DMS114 treated with DMSO at 0.1 percent for 48 hours (cell line): ENCODE results near the gene AGMAT.

Experiments used
- DNase-seq: peaks from one replicate; lab custom pipeline; 2025; ENCODE audit not compliant: unreplicated experiment; lab: John Stamatoyannopoulos, UW

AGMAT gene

GRCh38 chr1:15568387-15569073, 16.3 kb downstream of the AGMAT start:
- no peak for DNase-seq

- no peak for DNase-seq
Measured at GRCh38 chr1:15559189-15559810, 25.6 kb downstream of the AGMAT start.

GRCh38 chr1:15558516-15558915, 26.3 kb downstream of the AGMAT start:
- DNase-seq = no peak

GRCh38 chr1:15557594-15557993, 27.3 kb downstream of the AGMAT start:
- no peak for DNase-seq

GRCh38 chr1:15557008-15557407, 27.8 kb downstream of the AGMAT start:
- DNase-seq = no peak

- no peak for DNase-seq
Measured at GRCh38 chr1:15550573-15550972, 34.3 kb downstream of the AGMAT start.

- DNase-seq = no peak
Measured at GRCh38 chr1:15546641-15547040, 38.2 kb downstream of the AGMAT start.

GRCh38 chr1:15543589-15544568, 41.0 kb downstream of the AGMAT start:
- no peak for DNase-seq

- no peak for DNase-seq
Measured at GRCh38 chr1:15543251-15543588, 41.6 kb downstream of the AGMAT start.

GRCh38 chr1:15542388-15543250, 42.2 kb downstream of the AGMAT start:
- DNase-seq = no peak

GRCh38 chr1:15541231-15541792, 43.5 kb downstream of the AGMAT start:
- no peak for DNase-seq

- no peak for DNase-seq
Measured at GRCh38 chr1:15540186-15540585, 44.7 kb downstream of the AGMAT start.

- DNase-seq = no peak
Measured at GRCh38 chr1:15538771-15539170, 46.1 kb downstream of the AGMAT start.

GRCh38 chr1:15531682-15532081, 53.2 kb downstream of the AGMAT start:
- DNase-seq = no peak

- no peak for DNase-seq
Measured at GRCh38 chr1:15531003-15531402, 53.8 kb downstream of the AGMAT start.

- peak; percentile 97 for DNase-seq
Measured at GRCh38 chr1:15526490-15527339, 58.1 kb downstream of the AGMAT start, which contains the start of gene DNAJC16. Gene DNAJC16, plus strand, starts transcription at chr1:15526848. Its CDS starts 2,258 bp downstream, at chr1:15529106.

- no peak for DNase-seq
Measured at GRCh38 chr1:15526021-15526489, 58.8 kb downstream of the AGMAT start.

GRCh38 chr1:15525050-15526020, 59.5 kb downstream of the AGMAT start:
- peak; percentile 93 for DNase-seq
